HepG2 (cell line): ENCODE results near the gene ZKSCAN1. TPM values are rescaled to one million over a fixed set of nuclear protein-coding genes. Genes with fewer than 3 reads are reported as not detected.

Experiments used
- AKAP8 ChIP-seq: sonication (generic); formaldehyde crosslinking; IDR thresholded peaks from 2 replicates; pipeline ENCODE4 v1.5.1; 2020; ENCODE audit warnings: mild to moderate bottlenecking, missing genetic modification reagents
- CREB1 ChIP-seq, 2 experiments: fragments of 450-650 bp in 1 of 2; IDR thresholded peaks; 2 replicates each; pipeline ENCODE4 v1.6.1; 2016 to 2017; ENCODE audit warnings: control low read depth in 1 of 2, mild to moderate bottlenecking in 1 of 2, missing compliant biosample characterization in 1 of 2, missing genetic modification characterization in 1 of 2
- EZH2 ChIP-seq: conservative IDR thresholded peaks from 2 replicates; pipeline ENCODE4 v1.6.1; 2012; ENCODE audit warnings: mild to moderate bottlenecking, low read depth, low read length, moderate library complexity
- HNF4A ChIP-seq: sonication (generic); formaldehyde crosslinking; IDR thresholded peaks from 2 replicates; pipeline ENCODE4 v1.4.0; 2020; ENCODE audit warnings: missing genetic modification reagents
- IRF2 ChIP-seq: IDR thresholded peaks from 2 replicates; pipeline ENCODE4 v1.6.1; 2018; ENCODE audit warnings: missing genetic modification reagents, missing compliant biosample characterization
- KAT7 ChIP-seq: IDR thresholded peaks from 2 replicates; pipeline ENCODE4 v1.6.1; 2018; ENCODE audit warnings: borderline replicate concordance, missing compliant biosample characterization
- MTA3 ChIP-seq: sonication (generic); formaldehyde crosslinking; IDR thresholded peaks from 2 replicates; pipeline ENCODE4 v1.4.0; 2020; ENCODE audit warnings: missing genetic modification reagents
- NFE2L2 ChIP-seq: fragments of 150-350 bp; IDR thresholded peaks from 2 replicates; pipeline ENCODE4 v1.6.1; 2014; ENCODE audit warnings: low read length
- POLR2AphosphoS2 ChIP-seq: IDR thresholded peaks from 2 replicates; pipeline ENCODE4 v1.6.1; 2011; ENCODE audit warnings: low read depth, low read length, improper control_type of control experiment
- SMARCC2 ChIP-seq: fragments of 450-650 bp; IDR thresholded peaks from 2 replicates; pipeline ENCODE4 v1.6.1; 2017; ENCODE audit warnings: antibody characterized with exemption, mild to moderate bottlenecking
- SP5 ChIP-seq: IDR thresholded peaks from 2 replicates; pipeline ENCODE4 v1.6.1; 2016; ENCODE audit warnings: low read depth, borderline replicate concordance
- TAF1 ChIP-seq: sonication (generic); formaldehyde crosslinking; IDR thresholded peaks from 2 replicates; pipeline ENCODE4 v1.4.0; 2020; ENCODE audit warnings: missing genetic modification reagents
- WIZ ChIP-seq: sonication (generic); formaldehyde crosslinking; IDR thresholded peaks from 2 replicates; pipeline ENCODE4 v1.5.1; 2020; ENCODE audit warnings: mild to moderate bottlenecking, missing genetic modification reagents
- ZNF234 ChIP-seq: sonication (generic); formaldehyde crosslinking; conservative IDR thresholded peaks from 2 replicates; pipeline ENCODE4 v1.5.1; 2020; ENCODE audit warnings: mild to moderate bottlenecking, missing genetic modification reagents
- ZNF263 ChIP-seq: sonication (generic); formaldehyde crosslinking; IDR thresholded peaks from 2 replicates; pipeline ENCODE4 v1.4.0; 2020; ENCODE audit warnings: missing genetic modification reagents
- ZNF292 ChIP-seq: sonication (generic); formaldehyde crosslinking; IDR thresholded peaks from 2 replicates; pipeline ENCODE4 v1.8.1; 2022; ENCODE audit warnings: mild to moderate bottlenecking, low read depth, missing genetic modification reagents, borderline replicate concordance
- ZNF432 ChIP-seq: sonication (generic); formaldehyde crosslinking; IDR thresholded peaks from 2 replicates; pipeline ENCODE4 v1.5.0; 2020; ENCODE audit warnings: missing genetic modification reagents, mild to moderate bottlenecking, borderline replicate concordance
- ZNF674 ChIP-seq: sonication (generic); formaldehyde crosslinking; IDR thresholded peaks from 2 replicates; pipeline ENCODE4 v1.5.0; 2020; ENCODE audit warnings: low read depth, mild to moderate bottlenecking, missing genetic modification reagents
- ZNF75D ChIP-seq: sonication (generic); formaldehyde crosslinking; IDR thresholded peaks from 2 replicates; pipeline ENCODE4 v1.8.1; 2023; ENCODE audit warnings: missing genetic modification reagents, mild to moderate bottlenecking, borderline replicate concordance
- ZNF775 ChIP-seq: sonication (generic); formaldehyde crosslinking; IDR thresholded peaks from 2 replicates; pipeline ENCODE4 v1.4.0; 2020; ENCODE audit warnings: missing genetic modification reagents, mild to moderate bottlenecking, moderate library complexity, borderline replicate concordance
- polyA plus RNA-seq, 8 experiments: library from polyadenylated mRNA; depleted of rRNA in 3 of 8; stranded (reverse) in 7 of 8; unstranded in 1 of 8; fragments of >200 nt; fragmentation: Illumina TruSeq in 4 of 8; extraction: Trizol in 4 of 8; gene quantifications; 2 replicates each; pipeline versions ENCODE4 v1.2.1 to v1.2.3, GENCODE V29; 2011 to 2016; ENCODE audit warnings: low read depth in 4 of 8, missing spikeins in 1 of 8, mixed read lengths in 1 of 8; ENCODE audit not compliant: insufficient read depth in 1 of 8
- total RNA-seq, 5 experiments: library from RNA; depleted of rRNA; stranded (reverse); fragments of >200 nt; fragmentation: Illumina TruSeq; extraction: Trizol; gene quantifications; 2 replicates each; pipeline ENCODE4 v1.2.3, GENCODE V29; 2016; ENCODE audit warnings: low read depth in 1 of 5
- TF ChIP-seq, protein P1 (sequence below): sonication (generic); formaldehyde crosslinking; IDR thresholded peaks from 2 replicates; pipeline ENCODE4 v1.9.0; 2021; ENCODE audit warnings: missing genetic modification reagents, mild to moderate bottlenecking, borderline replicate concordance
- TF ChIP-seq, protein P2 (sequence below): IDR thresholded peaks from 2 replicates; pipeline ENCODE4 v1.6.1; 2016; ENCODE audit warnings: low read depth, control low read depth
- TF ChIP-seq, protein P3 (sequence below): sonication (generic); formaldehyde crosslinking; IDR thresholded peaks from 2 replicates; pipeline ENCODE4 v1.4.0; 2020; ENCODE audit warnings: missing genetic modification reagents, borderline replicate concordance

The ZKSCAN1 gene
- total and polyA plus RNA-seq, 2 of the 13 experiments (the other 11 are each of a cell fraction or from before 2014, with no cell fraction given): 46.4 to 60.6 TPM

DNA sequence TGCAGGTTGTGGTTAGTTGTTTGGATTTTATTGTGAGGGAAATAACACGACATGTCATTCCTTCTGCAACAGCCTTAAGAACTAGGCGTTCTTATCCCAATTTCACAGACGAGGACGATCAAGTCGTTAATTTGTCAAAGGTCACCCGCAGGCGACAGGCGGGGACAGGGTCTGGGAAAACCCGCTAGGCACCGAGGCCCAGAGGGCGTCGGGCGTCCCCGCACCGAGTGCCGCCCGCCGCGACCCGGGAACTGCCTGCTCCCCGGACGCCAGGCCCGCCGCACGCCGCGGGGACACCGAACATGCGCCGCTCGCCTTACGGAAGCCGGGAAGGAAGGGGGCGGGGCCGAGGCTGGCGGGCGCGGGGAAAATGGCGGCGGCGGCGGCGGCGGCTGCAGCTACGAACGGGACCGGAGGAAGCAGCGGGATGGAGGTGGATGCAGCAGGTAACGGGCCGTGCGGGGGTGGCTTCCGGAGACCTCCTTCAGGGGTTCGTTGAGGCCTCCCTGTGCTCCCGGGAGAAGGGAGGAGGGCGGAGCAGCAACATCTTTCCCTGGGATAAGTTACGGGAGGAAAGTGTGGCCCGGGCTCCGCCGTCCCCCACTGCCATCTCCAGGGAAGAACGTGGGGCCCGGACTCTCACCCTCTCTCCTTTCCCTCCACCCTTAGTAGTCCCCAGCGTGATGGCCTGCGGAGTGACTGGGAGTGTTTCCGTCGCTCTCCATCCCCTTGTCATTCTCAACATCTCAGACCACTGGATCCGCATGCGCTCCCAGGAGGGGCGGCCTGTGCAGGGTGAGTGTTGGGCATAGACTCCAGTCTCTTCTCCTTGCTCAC is 73.4 kb downstream of the ZKSCAN1 start, which contains the start of gene COPS6 (continued):
- TF ChIP-seq ZNF234 (CRISPR knock-in tag): peak; percentile 58; the same call in 1 of the 2 replicates
- peak; percentile 87; the same call in 1 of the 2 replicates for TF ChIP-seq ZNF75D (CRISPR knock-in tag)
- no peak for TF ChIP-seq ZNF292 (CRISPR knock-in tag)
- no peak for TF ChIP-seq SMARCC2
- TF ChIP-seq AKAP8 (CRISPR knock-in tag): peak; percentile 62
- TF ChIP-seq, protein P1, sequence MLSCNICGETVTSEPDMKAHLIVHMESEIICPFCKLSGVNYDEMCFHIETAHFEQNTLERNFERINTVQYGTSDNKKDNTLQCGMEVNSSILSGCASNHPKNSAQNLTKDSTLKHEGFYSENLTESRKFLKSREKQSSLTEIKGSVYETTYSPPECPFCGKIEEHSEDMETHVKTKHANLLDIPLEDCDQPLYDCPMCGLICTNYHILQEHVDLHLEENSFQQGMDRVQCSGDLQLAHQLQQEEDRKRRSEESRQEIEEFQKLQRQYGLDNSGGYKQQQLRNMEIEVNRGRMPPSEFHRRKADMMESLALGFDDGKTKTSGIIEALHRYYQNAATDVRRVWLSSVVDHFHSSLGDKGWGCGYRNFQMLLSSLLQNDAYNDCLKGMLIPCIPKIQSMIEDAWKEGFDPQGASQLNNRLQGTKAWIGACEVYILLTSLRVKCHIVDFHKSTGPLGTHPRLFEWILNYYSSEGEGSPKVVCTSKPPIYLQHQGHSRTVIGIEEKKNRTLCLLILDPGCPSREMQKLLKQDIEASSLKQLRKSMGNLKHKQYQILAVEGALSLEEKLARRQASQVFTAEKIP (CRISPR knock-in tag): no peak
- peak; percentile 99; the same call in 1 of the 2 replicates for TF ChIP-seq KAT7
- no peak for TF ChIP-seq MTA3 (CRISPR knock-in tag)
- TF ChIP-seq ZNF263 (CRISPR knock-in tag): peak; percentile 58; the same call in 1 of the 2 replicates
- TF ChIP-seq EZH2: no peak
- TF ChIP-seq ZNF674 (CRISPR knock-in tag): no peak
- TF ChIP-seq ZNF775: peak; percentile 41; the same call in 1 of the 2 replicates
- 0 out of 2 replicates have a peak, but pooled peaks have one; percentile 52 for TF ChIP-seq ZNF432
- TF ChIP-seq IRF2 (CRISPR knock-in tag): peak; percentile 83; the same call in 1 of the 2 replicates
- no peak for TF ChIP-seq HNF4A (CRISPR knock-in tag)
- no peak for TF ChIP-seq NFE2L2
- TF ChIP-seq, protein P2, sequence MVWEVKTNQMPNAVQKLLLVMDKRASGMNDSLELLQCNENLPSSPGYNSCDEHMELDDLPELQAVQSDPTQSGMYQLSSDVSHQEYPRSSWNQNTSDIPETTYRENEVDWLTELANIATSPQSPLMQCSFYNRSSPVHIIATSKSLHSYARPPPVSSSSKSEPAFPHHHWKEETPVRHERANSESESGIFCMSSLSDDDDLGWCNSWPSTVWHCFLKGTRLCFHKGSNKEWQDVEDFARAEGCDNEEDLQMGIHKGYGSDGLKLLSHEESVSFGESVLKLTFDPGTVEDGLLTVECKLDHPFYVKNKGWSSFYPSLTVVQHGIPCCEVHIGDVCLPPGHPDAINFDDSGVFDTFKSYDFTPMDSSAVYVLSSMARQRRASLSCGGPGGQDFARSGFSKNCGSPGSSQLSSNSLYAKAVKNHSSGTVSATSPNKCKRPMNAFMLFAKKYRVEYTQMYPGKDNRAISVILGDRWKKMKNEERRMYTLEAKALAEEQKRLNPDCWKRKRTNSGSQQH: peak; percentile 93
- TF ChIP-seq CREB1 (IDR thresholded peaks at IDR 0.05): no peak
- TF ChIP-seq CREB1 (CRISPR knock-in tag; IDR thresholded peaks at IDR 0.05): no peak
- TF ChIP-seq POLR2AphosphoS2: no peak
- TF ChIP-seq TAF1 (CRISPR knock-in tag): peak; percentile 89
- TF ChIP-seq, protein P3, sequence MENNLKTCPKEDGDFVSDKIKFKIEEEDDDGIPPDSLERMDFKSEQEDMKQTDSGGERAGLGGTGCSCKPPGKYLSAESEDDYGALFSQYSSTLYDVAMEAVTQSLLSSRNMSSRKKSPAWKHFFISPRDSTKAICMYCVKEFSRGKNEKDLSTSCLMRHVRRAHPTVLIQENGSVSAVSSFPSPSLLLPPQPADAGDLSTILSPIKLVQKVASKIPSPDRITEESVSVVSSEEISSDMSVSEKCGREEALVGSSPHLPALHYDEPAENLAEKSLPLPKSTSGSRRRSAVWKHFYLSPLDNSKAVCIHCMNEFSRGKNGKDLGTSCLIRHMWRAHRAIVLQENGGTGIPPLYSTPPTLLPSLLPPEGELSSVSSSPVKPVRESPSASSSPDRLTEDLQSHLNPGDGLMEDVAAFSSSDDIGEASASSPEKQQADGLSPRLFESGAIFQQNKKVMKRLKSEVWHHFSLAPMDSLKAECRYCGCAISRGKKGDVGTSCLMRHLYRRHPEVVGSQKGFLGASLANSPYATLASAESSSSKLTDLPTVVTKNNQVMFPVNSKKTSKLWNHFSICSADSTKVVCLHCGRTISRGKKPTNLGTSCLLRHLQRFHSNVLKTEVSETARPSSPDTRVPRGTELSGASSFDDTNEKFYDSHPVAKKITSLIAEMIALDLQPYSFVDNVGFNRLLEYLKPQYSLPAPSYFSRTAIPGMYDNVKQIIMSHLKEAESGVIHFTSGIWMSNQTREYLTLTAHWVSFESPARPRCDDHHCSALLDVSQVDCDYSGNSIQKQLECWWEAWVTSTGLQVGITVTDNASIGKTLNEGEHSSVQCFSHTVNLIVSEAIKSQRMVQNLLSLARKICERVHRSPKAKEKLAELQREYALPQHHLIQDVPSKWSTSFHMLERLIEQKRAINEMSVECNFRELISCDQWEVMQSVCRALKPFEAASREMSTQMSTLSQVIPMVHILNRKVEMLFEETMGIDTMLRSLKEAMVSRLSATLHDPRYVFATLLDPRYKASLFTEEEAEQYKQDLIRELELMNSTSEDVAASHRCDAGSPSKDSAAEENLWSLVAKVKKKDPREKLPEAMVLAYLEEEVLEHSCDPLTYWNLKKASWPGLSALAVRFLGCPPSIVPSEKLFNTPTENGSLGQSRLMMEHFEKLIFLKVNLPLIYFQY: 0 out of 2 replicates have a peak, but pooled peaks have one; percentile 80
- peak; percentile 94 for TF ChIP-seq SP5 (CRISPR knock-in tag)
- TF ChIP-seq WIZ: no peak; the same call in 1 of the 2 replicates
